Rectal smooth muscle tissue (tissue), 1 donor: ENCODE results near the gene KCNIP1.

Source experiments
- H3K27ac ChIP-seq: one replicate; pipeline ENCODE4 v1.7.0; 2013; ENCODE audit warnings: low read depth, low read length, inconsistent platforms
- H3K27me3 ChIP-seq: one replicate; pipeline ENCODE4 v1.7.0; 2013; ENCODE audit warnings: low read length; ENCODE audit not compliant: control insufficient read depth, insufficient read depth
- H3K36me3 ChIP-seq: one replicate; pipeline ENCODE4 v1.7.0; 2013; ENCODE audit warnings: low read length; ENCODE audit not compliant: control insufficient read depth, insufficient read depth
- H3K4me1 ChIP-seq: one replicate; pipeline ENCODE4 v1.7.0; 2013; ENCODE audit warnings: low read length; ENCODE audit not compliant: control insufficient read depth, insufficient read depth
- H3K4me3 ChIP-seq: one replicate; pipeline ENCODE4 v1.7.0; 2013; ENCODE audit warnings: low read length
- H3K9ac ChIP-seq: one replicate; pipeline ENCODE4 v1.7.0; 2013; ENCODE audit warnings: low read length

Gene KCNIP1

DNA sequence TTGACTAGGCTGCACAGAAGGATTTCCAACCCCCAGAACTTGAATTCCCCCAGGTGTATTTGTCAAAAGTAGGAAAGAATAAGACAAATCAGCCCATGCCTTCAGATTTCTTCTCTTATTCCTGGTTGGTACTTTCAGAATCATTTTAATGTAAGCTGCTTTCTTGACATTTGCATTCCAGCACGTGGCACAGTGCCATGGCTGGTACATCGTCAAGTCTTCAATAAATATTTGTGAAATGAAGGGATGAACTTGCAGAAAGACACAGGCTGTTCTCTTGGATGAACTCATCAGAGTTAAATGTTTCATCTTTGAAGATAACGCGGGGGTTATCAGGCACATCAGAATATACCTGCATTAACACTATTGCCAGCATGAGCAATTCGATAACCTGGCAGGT is 14.5 kb downstream of the KCNIP1 start:
- no peak overlapping the region for H3K27ac ChIP-seq
- no peaks in the 10 kb centered on the region for H3K36me3 ChIP-seq
- no peak overlapping the region for H3K9ac ChIP-seq
- no peaks in the 10 kb centered on the region for H3K27me3 ChIP-seq
- H3K4me1 ChIP-seq, result no peaks in the 10 kb centered on the region
- no peak overlapping the region for H3K4me3 ChIP-seq

DNA sequence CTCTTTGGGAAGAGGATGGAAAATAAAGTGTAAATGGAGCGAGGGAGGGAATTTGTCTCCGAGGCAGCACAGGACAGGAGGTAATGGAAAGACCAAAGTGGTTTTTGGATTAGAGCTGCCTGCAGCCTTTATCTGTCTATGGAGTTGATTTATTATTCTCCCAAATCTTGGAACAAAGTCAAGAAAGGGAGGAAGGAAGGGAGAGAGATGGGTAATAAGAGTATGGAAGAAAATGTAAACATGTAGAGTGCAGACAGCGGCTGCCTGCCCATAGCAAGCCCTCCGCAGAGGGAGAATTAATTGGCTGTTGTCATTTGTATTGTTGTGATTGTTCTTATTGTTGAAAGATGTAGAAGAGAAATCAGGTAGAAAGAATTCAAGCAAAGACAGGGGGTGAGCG is 15.7 kb downstream of the KCNIP1 start:
- Histone ChIP-seq H3K27me3 (no peaks in the 10 kb centered on the region), H3K36me3 (no peaks in the 10 kb centered on the region), H3K27ac (no peak overlapping the region), H3K4me3 (no peak overlapping the region), H3K9ac (no peak overlapping the region), H3K4me1 (no peaks in the 10 kb centered on the region)

DNA sequence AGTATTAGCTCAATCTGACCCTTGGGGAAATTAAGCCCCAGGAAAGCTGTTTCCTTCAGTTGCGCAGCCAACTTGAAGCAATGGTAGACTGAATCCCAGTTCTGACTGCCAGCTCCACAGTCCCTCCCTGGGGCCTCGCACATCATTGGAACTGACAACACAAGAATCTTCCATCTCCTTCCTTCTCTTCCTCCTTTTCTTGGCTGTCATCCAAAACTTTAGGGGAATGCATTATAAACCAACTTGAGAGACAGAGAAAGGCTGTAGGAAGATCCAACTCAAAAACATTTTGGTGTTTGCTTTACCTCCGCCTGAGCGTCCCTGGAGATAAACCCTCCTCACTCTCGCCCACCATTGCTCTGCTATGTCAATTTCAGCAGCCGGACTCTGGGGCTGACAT is 16.6 kb downstream of the KCNIP1 start:
- Histone ChIP-seq H3K9ac (no peak overlapping the region), H3K36me3 (no peaks in the 10 kb centered on the region), H3K4me3 (no peak overlapping the region), H3K4me1 (no peaks in the 10 kb centered on the region), H3K27ac (no peak overlapping the region), H3K27me3 (no peaks in the 10 kb centered on the region)

DNA sequence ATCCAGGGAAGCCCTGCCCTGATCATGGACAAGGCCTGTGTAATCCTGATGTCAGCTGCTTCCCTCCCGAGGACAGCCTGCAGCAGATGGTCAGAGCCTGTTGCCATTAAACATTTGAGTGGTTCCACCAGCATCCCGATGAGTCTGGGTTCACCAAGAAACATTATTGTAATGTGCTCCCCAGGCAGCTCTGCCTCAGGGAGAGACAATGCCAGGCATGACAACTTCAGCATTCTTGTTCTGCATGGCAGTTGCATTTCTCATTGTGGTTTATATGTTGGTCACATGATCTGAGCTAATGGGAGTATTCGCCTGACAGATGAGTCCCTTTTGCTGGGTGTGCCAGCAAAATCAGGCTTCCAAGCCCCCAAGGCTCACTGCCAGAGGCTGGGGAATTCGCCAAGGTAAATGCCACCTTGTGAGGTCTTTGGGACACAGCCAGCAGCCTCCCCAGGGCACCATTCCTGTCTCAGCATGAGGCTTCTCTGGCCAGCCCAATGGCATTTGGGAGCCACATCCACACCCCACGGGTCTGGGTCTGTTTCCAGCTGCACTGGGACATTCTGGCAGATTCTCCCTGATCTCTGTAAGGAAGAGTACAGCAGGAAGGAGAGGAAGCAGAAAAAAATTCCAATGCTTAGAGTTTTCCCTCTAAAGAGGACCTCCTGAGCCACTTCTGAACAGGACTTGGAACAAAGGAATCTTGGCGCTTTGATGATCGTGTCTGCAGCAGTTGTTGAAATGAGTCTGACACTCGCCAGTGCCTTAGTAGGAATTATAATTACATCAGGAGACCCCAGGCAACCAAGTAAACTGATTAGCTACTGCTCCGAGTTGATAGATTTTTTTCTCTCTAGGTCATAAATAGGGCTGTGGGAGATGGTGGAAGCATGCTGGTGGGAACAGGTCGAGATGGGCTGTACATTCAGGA is 18.7 kb downstream of the KCNIP1 start:
- no peak overlapping the region for H3K9ac ChIP-seq
- no peaks in the 10 kb centered on the region for H3K27me3 ChIP-seq
- no peak overlapping the region for H3K27ac ChIP-seq
- no peaks in the 10 kb centered on the region for H3K36me3 ChIP-seq
- H3K4me3 ChIP-seq, result no peak overlapping the region
- H3K4me1 ChIP-seq, result no peaks in the 10 kb centered on the region

DNA sequence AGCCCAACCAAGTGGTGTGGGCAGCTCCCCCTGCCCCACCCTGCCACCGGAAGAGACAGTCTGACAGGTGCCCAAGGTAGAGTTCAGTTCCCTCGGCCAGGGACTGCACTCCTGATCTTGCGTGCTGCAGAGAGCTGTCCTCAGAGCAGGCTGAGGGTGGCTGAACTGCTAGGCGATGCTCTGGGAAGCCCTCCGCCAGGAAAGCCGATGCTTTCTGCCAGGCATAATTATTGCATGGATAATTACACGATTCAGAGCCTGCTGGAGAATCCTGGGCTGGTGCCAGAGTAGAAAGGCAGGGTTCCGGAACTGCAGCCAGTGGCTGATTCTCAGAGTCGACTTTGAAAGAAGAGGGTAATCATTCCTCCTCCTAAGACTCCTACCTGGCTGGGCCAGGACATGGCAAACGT is 19.3 kb downstream of the KCNIP1 start:
- Histone ChIP-seq H3K36me3 (no peaks in the 10 kb centered on the region), H3K4me3 (no peak overlapping the region), H3K27me3 (no peaks in the 10 kb centered on the region), H3K9ac (no peak overlapping the region), H3K27ac (no peak overlapping the region), H3K4me1 (no peaks in the 10 kb centered on the region)

DNA sequence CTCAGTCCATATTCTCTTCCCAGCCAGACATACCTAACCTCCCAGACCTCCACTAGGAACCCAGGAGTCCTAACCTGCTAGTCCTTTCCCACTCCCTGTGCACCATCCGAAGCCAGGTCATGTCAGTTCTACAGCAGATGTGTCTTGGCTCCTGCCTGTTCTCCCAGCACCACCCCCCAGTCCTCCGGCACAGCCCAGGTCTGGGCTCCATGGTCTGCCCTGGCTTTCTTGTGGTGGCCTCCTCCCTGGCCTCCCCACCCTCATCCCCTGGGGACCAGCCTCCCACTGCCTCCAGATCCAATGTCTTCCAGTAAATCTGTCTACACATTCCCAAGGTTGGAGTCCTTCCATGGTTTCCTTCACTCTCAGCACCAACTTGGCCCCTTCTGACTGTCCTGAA is 20.0 kb downstream of the KCNIP1 start:
- Histone ChIP-seq H3K27me3 (no peaks in the 10 kb centered on the region), H3K27ac (no peak overlapping the region), H3K4me1 (no peaks in the 10 kb centered on the region), H3K4me3 (no peak overlapping the region), H3K36me3 (no peaks in the 10 kb centered on the region), H3K9ac (no peak overlapping the region)

DNA sequence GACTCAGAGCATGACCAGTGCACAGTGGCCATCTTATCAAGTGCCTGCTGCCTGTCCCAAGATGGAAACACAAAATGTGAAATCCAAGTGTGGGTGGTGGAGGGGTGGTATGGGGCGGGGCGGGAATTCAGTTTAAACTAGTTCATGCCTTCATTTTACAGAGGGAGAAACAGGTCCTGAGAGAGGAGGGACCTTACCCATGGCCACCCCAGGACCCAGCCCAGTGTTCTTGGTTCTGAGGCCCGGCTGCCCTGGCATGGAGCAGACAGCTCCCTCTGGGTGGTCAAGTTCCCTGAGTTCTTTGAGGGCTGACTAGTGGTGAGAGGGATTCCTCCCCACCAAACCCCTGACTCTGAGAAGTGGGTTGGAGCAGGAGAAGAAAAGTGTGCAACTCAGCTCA is 20.8 kb downstream of the KCNIP1 start:
- H3K4me3 ChIP-seq, result no peak overlapping the region
- no peaks in the 10 kb centered on the region for H3K4me1 ChIP-seq
- no peak overlapping the region for H3K9ac ChIP-seq
- H3K27me3 ChIP-seq, result no peaks in the 10 kb centered on the region
- no peaks in the 10 kb centered on the region for H3K36me3 ChIP-seq
- H3K27ac ChIP-seq, result no peak overlapping the region

DNA sequence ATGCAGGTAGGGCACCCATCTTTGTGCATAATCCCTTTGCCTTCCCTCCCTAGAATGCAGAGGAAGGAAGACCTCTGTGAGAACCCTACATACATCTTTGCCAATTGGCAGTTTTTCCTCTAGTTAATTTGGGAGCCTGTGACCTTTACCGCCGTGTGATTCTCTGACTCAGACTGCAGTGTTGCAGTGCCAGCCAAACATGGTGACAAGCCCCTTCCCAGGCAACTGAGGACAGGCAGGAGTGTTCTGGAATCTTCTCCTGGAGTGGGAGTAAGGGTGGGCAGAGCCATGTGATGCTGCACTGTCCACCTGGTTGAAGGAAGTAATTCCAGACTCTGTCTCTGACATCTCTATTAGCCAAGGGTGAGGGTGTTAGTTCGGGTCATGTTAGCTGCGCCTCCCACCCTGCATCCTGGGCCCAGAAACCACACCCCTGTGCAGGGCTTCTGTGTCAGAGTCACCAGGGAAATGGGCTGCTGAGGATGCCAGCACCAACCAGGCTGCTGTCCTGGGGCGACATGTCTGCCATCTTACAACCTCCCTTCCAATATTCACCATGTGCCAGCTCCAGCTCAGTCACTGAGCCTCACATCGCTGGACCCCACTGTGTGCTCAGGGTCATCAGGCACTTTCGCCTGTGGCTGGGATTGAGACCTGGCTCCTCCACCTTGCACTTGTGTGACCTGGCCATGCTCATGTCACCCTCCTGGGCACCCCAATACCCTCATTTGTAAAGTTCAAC is 21.8 kb downstream of the KCNIP1 start:
- Histone ChIP-seq H3K27ac (no peak overlapping the region), H3K4me1 (no peaks in the 10 kb centered on the region), H3K36me3 (no peaks in the 10 kb centered on the region), H3K27me3 (no peaks in the 10 kb centered on the region), H3K9ac (no peak overlapping the region), H3K4me3 (no peak overlapping the region)

DNA sequence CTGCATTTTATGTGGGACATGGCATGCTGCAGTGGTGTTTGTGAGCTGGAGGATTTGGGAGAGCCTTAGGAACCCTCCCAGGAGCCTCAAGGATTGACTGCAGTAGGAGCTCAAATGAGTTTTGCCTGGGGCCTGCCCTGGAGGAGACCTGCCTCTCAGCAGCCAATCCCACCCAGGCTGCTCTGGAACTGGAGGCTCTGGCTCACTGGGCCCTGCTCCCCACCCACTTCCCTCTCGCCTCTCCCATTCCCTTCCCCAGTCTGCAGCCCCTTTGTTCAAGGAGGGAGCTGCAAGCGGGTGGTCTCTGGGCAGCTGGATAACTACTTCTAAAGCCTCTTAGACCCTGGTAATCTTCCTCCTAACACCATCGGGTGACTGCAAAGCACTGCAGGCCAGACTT is 24.2 kb downstream of the KCNIP1 start:
- H3K9ac ChIP-seq, result no peak overlapping the region
- no peaks in the 10 kb centered on the region for H3K27me3 ChIP-seq
- H3K36me3 ChIP-seq, result no peaks in the 10 kb centered on the region
- H3K4me3 ChIP-seq, result no peak overlapping the region
- H3K27ac ChIP-seq, result no peak overlapping the region
- no peaks in the 10 kb centered on the region for H3K4me1 ChIP-seq

DNA sequence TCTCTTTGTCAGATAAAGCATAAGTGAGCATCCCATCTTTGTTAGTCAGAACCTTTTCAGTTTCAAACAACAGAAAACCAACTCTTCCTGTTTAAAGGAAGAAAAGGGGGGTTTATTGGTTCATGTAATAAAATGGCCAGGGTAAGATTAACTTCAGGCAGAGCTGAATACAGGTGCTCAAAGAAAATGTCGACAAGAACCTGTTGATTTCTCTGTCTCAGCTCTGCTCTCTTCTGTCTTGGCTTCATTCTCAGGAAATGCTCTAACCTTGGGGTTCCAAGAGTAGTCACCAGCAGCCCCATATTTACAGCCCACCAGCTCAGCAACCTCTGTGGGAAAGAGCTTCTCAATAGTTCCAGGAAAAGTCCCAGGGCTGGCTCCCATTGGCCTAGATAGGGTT is 25.2 kb downstream of the KCNIP1 start:
- Histone ChIP-seq H3K9ac (no peak overlapping the region), H3K27me3 (no peaks in the 10 kb centered on the region), H3K27ac (no peak overlapping the region), H3K36me3 (no peaks in the 10 kb centered on the region), H3K4me1 (no peaks in the 10 kb centered on the region), H3K4me3 (no peak overlapping the region)

DNA sequence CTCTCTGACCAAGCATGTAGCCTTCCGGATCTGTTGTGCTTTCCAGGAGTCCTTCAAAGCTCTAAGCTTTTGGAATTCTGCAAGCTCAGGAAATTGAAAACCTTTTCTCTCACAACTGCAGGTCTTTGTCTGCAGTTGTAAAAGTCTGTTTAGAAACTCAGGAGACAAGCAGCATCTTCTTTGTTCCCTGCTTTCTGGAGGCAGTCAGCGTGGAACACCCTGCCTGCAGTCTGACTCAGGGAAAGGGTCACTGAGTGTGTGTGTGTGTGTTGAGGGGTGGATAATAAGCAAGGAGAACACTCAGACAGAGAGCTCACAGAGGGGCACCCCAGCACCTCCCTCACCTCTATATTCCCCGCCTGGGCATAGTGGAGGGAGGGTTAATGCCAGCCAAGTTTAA is 29.1 kb downstream of the KCNIP1 start:
- H3K4me1 ChIP-seq, result no peaks in the 10 kb centered on the region
- H3K36me3 ChIP-seq, result no peaks in the 10 kb centered on the region
- no peak overlapping the region for H3K9ac ChIP-seq
- H3K4me3 ChIP-seq, result no peak overlapping the region
- no peaks in the 10 kb centered on the region for H3K27me3 ChIP-seq
- H3K27ac ChIP-seq, result no peak overlapping the region

DNA sequence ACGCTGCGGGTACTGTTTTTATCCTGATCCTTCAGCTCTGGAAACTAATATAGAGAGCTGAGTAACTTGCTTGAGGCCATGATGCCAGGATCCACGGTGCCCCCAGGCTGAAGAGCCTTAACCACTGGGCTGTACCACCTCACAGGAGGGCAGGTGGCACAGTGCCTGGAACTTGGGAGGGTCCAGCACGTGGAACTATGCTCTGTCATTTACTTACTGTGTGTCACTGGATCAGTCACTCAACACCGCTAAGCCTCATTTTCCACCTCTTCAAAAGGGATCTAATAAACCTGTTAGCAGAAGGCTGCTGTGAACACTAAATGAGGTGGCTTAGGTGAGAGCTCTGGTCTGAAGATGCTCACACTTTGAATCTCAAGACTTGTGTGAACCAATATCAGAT is 29.6 kb downstream of the KCNIP1 start:
- H3K27me3 ChIP-seq, result no peaks in the 10 kb centered on the region
- H3K4me3 ChIP-seq, result no peak overlapping the region
- H3K4me1 ChIP-seq, result no peaks in the 10 kb centered on the region
- no peak overlapping the region for H3K27ac ChIP-seq
- no peak overlapping the region for H3K9ac ChIP-seq
- no peaks in the 10 kb centered on the region for H3K36me3 ChIP-seq

DNA sequence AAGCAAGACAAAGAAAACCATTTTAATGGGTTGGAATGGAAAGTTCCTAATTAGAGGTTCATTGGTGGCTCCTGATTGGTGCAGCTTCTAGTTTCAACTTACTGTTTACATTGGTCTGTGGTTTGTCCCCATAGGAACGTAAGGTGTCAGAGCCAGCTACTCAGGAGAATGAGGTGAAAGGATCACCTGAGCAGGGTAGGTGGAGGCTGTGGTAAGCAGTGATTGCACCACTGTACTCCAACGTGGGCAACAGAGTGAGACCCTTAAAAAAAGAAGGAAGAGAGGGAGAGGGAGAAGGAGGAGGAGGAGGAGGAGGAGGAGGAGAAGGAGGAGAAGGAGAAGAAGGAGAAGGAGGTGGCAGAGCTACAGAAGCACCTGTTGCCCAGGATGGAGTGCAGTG is 30.4 kb downstream of the KCNIP1 start:
- H3K4me3 ChIP-seq, result no peak overlapping the region
- no peaks in the 10 kb centered on the region for H3K27me3 ChIP-seq
- no peaks in the 10 kb centered on the region for H3K4me1 ChIP-seq
- H3K9ac ChIP-seq, result no peak overlapping the region
- H3K36me3 ChIP-seq, result no peaks in the 10 kb centered on the region
- no peak overlapping the region for H3K27ac ChIP-seq
